ENCODE data around the gene RPL10. TPM values are rescaled to one million over a fixed set of nuclear protein-coding genes. Genes with fewer than 3 reads are reported as not detected.

RPL10 gene
- total and polyA plus RNA-seq, 9 of the 15 experiments (the other 6 are each of a cell fraction or from before 2014, with no cell fraction given) = 3,774 to 7,600 (median 5,014) TPM

- peak; percentile 2 to 89 (median 77) for TF ChIP-seq YY1 (IDR thresholded peaks at IDR 0.05; ENCODE audit: borderline replicate concordance in 1 of 3, control insufficient read depth in 1 of 3, extremely low read depth in 1 of 3, insufficient read depth in 3 of 3, insufficient read length in 1 of 3, insufficient replicate concordance in 2 of 3, low read depth in 1 of 3, low read length in 2 of 3)
- peak; percentile 72 for TF ChIP-seq GABPA (tag; conservative IDR thresholded peaks at IDR 0.05; ENCODE audit: low read depth)
- peak; percentile 33 for TF ChIP-seq VEZF1 (CRISPR knock-in tag; IDR thresholded peaks at IDR 0.05)
- no peak for TF ChIP-seq ZNF584 (CRISPR knock-in tag; IDR thresholded peaks at IDR 0.05; ENCODE audit: low read depth)
- no peak for TF ChIP-seq TOE1 (IDR thresholded peaks at IDR 0.05; ENCODE audit: borderline replicate concordance)
- peak; percentile 92; the same call in 1 of the 2 replicates for TF ChIP-seq TOE1 (CRISPR knock-in tag; IDR thresholded peaks at IDR 0.05; ENCODE audit: borderline replicate concordance, low read depth)
- TF ChIP-seq POLR2B (IDR thresholded peaks at IDR 0.05; ENCODE audit: low read depth, partially characterized antibody) = peak; percentile 100
- TF ChIP-seq NONO (IDR thresholded peaks at IDR 0.05; ENCODE audit: low read depth in 2 of 2, low read length in 1 of 2) = peak; percentile 8 to 60; a peak in 1 of 4 replicates
- no peak for TF ChIP-seq ZNF347 (CRISPR knock-in tag; IDR thresholded peaks at IDR 0.05; ENCODE audit: low read depth)
- peak; percentile 100 for TF ChIP-seq TAF1 (IDR thresholded peaks at IDR 0.05; ENCODE audit: control insufficient read depth, extremely low read depth, insufficient read depth, low read length, severe bottlenecking)
- TF ChIP-seq NR2C2 (CRISPR knock-in tag; IDR thresholded peaks at IDR 0.05) = peak; percentile 40; the same call in 1 of the 2 replicates
- peak; percentile 67; the same call in 1 of the 2 replicates for TF ChIP-seq NR2C2 (tag; IDR thresholded peaks at IDR 0.05)
- no peak for TF ChIP-seq ERF (CRISPR knock-in tag; IDR thresholded peaks at IDR 0.05)
- 0 out of 2 replicates have a peak, but pooled peaks have one; percentile 47 for TF ChIP-seq ZNF232 (CRISPR knock-in tag; IDR thresholded peaks at IDR 0.05)
- TF ChIP-seq ZFPM2 (CRISPR knock-in tag; IDR thresholded peaks at IDR 0.05) = no peak
- TF ChIP-seq, protein P1, sequence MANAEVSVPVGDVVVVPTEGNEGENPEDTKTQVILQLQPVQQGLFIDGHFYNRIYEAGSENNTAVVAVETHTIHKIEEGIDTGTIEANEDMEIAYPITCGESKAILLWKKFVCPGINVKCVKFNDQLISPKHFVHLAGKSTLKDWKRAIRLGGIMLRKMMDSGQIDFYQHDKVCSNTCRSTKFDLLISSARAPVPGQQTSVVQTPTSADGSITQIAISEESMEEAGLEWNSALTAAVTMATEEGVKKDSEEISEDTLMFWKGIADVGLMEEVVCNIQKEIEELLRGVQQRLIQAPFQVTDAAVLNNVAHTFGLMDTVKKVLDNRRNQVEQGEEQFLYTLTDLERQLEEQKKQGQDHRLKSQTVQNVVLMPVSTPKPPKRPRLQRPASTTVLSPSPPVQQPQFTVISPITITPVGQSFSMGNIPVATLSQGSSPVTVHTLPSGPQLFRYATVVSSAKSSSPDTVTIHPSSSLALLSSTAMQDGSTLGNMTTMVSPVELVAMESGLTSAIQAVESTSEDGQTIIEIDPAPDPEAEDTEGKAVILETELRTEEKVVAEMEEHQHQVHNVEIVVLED (CRISPR knock-in tag; IDR thresholded peaks at IDR 0.05) = peak; percentile 85
- no peak for TF ChIP-seq CLOCK (CRISPR knock-in tag; IDR thresholded peaks at IDR 0.05; ENCODE audit: borderline replicate concordance)
- TF ChIP-seq MBD2 (IDR thresholded peaks at IDR 0.05; ENCODE audit: borderline replicate concordance, low read depth) = peak; percentile 87
- TF ChIP-seq, protein P2, sequence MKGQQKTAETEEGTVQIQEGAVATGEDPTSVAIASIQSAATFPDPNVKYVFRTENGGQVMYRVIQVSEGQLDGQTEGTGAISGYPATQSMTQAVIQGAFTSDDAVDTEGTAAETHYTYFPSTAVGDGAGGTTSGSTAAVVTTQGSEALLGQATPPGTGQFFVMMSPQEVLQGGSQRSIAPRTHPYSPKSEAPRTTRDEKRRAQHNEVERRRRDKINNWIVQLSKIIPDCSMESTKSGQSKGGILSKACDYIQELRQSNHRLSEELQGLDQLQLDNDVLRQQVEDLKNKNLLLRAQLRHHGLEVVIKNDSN (CRISPR knock-in tag; IDR thresholded peaks at IDR 0.05) = peak; percentile 68; the same call in 1 of the 2 replicates
Observed at GRCh38 chrX:154397888-154398667, at the start of gene RPL10 (continued).

Data from K562 (cell line).